Naive B cell (primary cell): ENCODE measurements around the gene CPNE4. TPM values are rescaled to one million over a fixed set of nuclear protein-coding genes. Genes with fewer than 3 reads are reported as not detected.
A peak's percentile ranks its signal among the peaks of the same experiment; 100 is the strongest.

Experiments used
- ATAC-seq, 2 donors: fragments of 150-1000 bp; cut with Tn5 transposase; 2 replicates each; pipeline ENCODE4 v1.10.0; 2021; ENCODE audit warnings: low read depth in 2 of 2, mild to moderate bottlenecking in 2 of 2, moderate library complexity in 2 of 2
- DNase-seq: peaks from one replicate; pipeline ENCODE4 v3.0.0; 2022
- H3K27ac Mint-ChIP-seq, 6 donors: one replicate each; pipeline ENCODE4 v1.8.0; 2020 to 2022; ENCODE audit warnings: mild to moderate bottlenecking in 6 of 6, mixed read lengths in 6 of 6, moderate library complexity in 5 of 6, inconsistent platforms in 2 of 6
- H3K27me3 Mint-ChIP-seq, 3 donors: one replicate each; pipeline ENCODE4 v1.8.0; 2021 to 2022; ENCODE audit warnings: mixed read lengths in 3 of 3, mild to moderate bottlenecking in 1 of 3
- H3K36me3 Mint-ChIP-seq, 2 donors: one replicate each; pipeline ENCODE4 v1.8.0; 2020 to 2022; ENCODE audit warnings: mixed read lengths in 2 of 2, inconsistent platforms in 1 of 2, mild to moderate bottlenecking in 1 of 2
- H3K4me1 Mint-ChIP-seq, 3 donors: one replicate each; pipeline ENCODE4 v1.8.0; 2020 to 2022; ENCODE audit warnings: mixed read lengths in 3 of 3, inconsistent platforms in 1 of 3, mild to moderate bottlenecking in 1 of 3, moderate library complexity in 1 of 3
- H3K4me3 Mint-ChIP-seq, 8 donors: one replicate each; pipeline ENCODE4 v1.8.0; 2020 to 2022; ENCODE audit warnings: mild to moderate bottlenecking in 8 of 8, mixed read lengths in 8 of 8, moderate library complexity in 8 of 8, inconsistent platforms in 2 of 8
- H3K9me3 Mint-ChIP-seq, 7 donors: one replicate each; pipeline ENCODE4 v1.8.0; 2020 to 2022; ENCODE audit warnings: mixed read lengths in 7 of 7, mild to moderate bottlenecking in 5 of 7, inconsistent platforms in 2 of 7, moderate library complexity in 1 of 7
- polyA plus RNA-seq, 6 donors: library from polyadenylated mRNA; unstranded; fragments of 300-500 nt; fragmentation: Illumina TruSeq; gene quantifications; one replicate each; pipeline ENCODE4 v1.2.3, GENCODE V29; 2021; ENCODE audit warnings: low read depth in 6 of 6

Gene CPNE4
- polyA plus RNA-seq, 6 donors from 2014 or later, result not detected

- no peak for ATAC-seq
- Mint-ChIP-seq H3K36me3 (no peaks in the 10 kb centered on the region), H3K9me3 (peaks cover 0 to 2% (median 0%) of the 10 kb centered on the region in 7 donors), H3K27me3 (peaks cover 18 to 24% (median 24%) of the 10 kb centered on the region in 3 donors), H3K4me1 (peaks cover 2 to 20% (median 5%) of the 10 kb centered on the region in 3 donors), H3K4me3 (no peak overlapping the region), H3K27ac (peak overlapping the region in 1 of 6 donors; percentile 7)
- no peak for DNase-seq
Measured at GRCh38 chr3:131793870-131794269, 240.9 kb downstream of the CPNE4 start.

- H3K4me1 Mint-ChIP-seq, result no peaks in the 10 kb centered on the region
- peaks cover 11 to 24% (median 15%) of the 10 kb centered on the region in 3 donors for H3K27me3 Mint-ChIP-seq
- H3K36me3 Mint-ChIP-seq, result no peaks in the 10 kb centered on the region
- DNase-seq (no peak), ATAC-seq (no peak)
- H3K27ac Mint-ChIP-seq, result no peak overlapping the region
- H3K9me3 Mint-ChIP-seq, result peaks cover 0 to 6% (median 2%) of the 10 kb centered on the region in 7 donors
- H3K4me3 Mint-ChIP-seq, result no peak overlapping the region
Measured at GRCh38 chr3:131789188-131789587, 245.6 kb downstream of the CPNE4 start.

GRCh38 chr3:131786386-131786785 lies 248.4 kb downstream of the CPNE4 start:
- H3K36me3 Mint-ChIP-seq, result no peaks in the 10 kb centered on the region
- DNase-seq (no peak), ATAC-seq (no peak)
- no peak overlapping the region for H3K4me3 Mint-ChIP-seq
- H3K27me3 Mint-ChIP-seq, result peaks cover 4 to 16% (median 11%) of the 10 kb centered on the region in 3 donors
- peaks cover 0 to 6% (median 2%) of the 10 kb centered on the region in 7 donors for H3K9me3 Mint-ChIP-seq
- H3K27ac Mint-ChIP-seq, result no peak overlapping the region
- no peaks in the 10 kb centered on the region for H3K4me1 Mint-ChIP-seq

- Mint-ChIP-seq H3K4me1 (no peaks in the 10 kb centered on the region), H3K36me3 (no peaks in the 10 kb centered on the region), H3K27ac (no peak overlapping the region), H3K9me3 (peaks cover 0 to 21% (median 11%) of the 10 kb centered on the region in 7 donors), H3K27me3 (peaks cover 4 to 19% (median 8%) of the 10 kb centered on the region in 3 donors), H3K4me3 (no peak overlapping the region)
- DNase-seq (no peak), ATAC-seq (no peak)
Measured at GRCh38 chr3:131782751-131783150, 252.1 kb downstream of the CPNE4 start.

- ATAC-seq, result no peak
- Mint-ChIP-seq H3K27me3 (peaks cover 0 to 17% (median 9%) of the 10 kb centered on the region in 3 donors), H3K36me3 (no peaks in the 10 kb centered on the region), H3K4me1 (no peaks in the 10 kb centered on the region), H3K4me3 (no peak overlapping the region), H3K27ac (no peak overlapping the region), H3K9me3 (peaks cover 0 to 30% (median 7%) of the 10 kb centered on the region in 7 donors)
- no peak for DNase-seq
Measured at GRCh38 chr3:131778526-131778925, 256.3 kb downstream of the CPNE4 start.

GRCh38 chr3:131775650-131776049 lies 259.2 kb downstream of the CPNE4 start:
- Mint-ChIP-seq H3K4me3 (no peak overlapping the region), H3K27ac (no peak overlapping the region), H3K4me1 (no peaks in the 10 kb centered on the region), H3K27me3 (peaks cover 0 to 15% (median 9%) of the 10 kb centered on the region in 3 donors), H3K9me3 (peaks cover 0 to 29% (median 6%) of the 10 kb centered on the region in 7 donors), H3K36me3 (no peaks in the 10 kb centered on the region)
- DNase-seq (no peak), ATAC-seq (no peak)

GRCh38 chr3:131772269-131773026 lies 262.4 kb downstream of the CPNE4 start:
- H3K4me1 Mint-ChIP-seq, result no peaks in the 10 kb centered on the region
- DNase-seq (no peak), ATAC-seq (no peak)
- H3K9me3 Mint-ChIP-seq, result peaks cover 0 to 18% (median 0%) of the 10 kb centered on the region in 7 donors
- H3K4me3 Mint-ChIP-seq, result no peak overlapping the region
- no peaks in the 10 kb centered on the region for H3K36me3 Mint-ChIP-seq
- H3K27ac Mint-ChIP-seq, result no peak overlapping the region
- peaks cover 0 to 9% (median 9%) of the 10 kb centered on the region in 3 donors for H3K27me3 Mint-ChIP-seq

GRCh38 chr3:131762981-131763564 lies 271.7 kb downstream of the CPNE4 start:
- no peaks in the 10 kb centered on the region for H3K4me1 Mint-ChIP-seq
- DNase-seq, result no peak
- peaks cover 0 to 8% (median 2%) of the 10 kb centered on the region in 7 donors for H3K9me3 Mint-ChIP-seq
- no peak for ATAC-seq
- H3K27ac Mint-ChIP-seq, result no peak overlapping the region
- H3K27me3 Mint-ChIP-seq, result peaks cover 5 to 8% (median 7%) of the 10 kb centered on the region in 3 donors
- H3K4me3 Mint-ChIP-seq, result no peak overlapping the region
- H3K36me3 Mint-ChIP-seq, result no peaks in the 10 kb centered on the region

GRCh38 chr3:131756405-131756804 lies 278.4 kb downstream of the CPNE4 start:
- DNase-seq, result no peak
- Mint-ChIP-seq H3K4me3 (no peak overlapping the region), H3K9me3 (peaks cover 0 to 17% (median 3%) of the 10 kb centered on the region in 7 donors)

GRCh38 chr3:131755380-131755779 lies 279.4 kb downstream of the CPNE4 start:
- no peaks in the 10 kb centered on the region for H3K36me3 Mint-ChIP-seq
- no peak overlapping the region for H3K4me3 Mint-ChIP-seq
- H3K9me3 Mint-ChIP-seq, result peaks cover 0 to 17% (median 3%) of the 10 kb centered on the region in 7 donors
- H3K27ac Mint-ChIP-seq, result no peak overlapping the region
- no peak for DNase-seq
- H3K27me3 Mint-ChIP-seq, result peaks cover 0 to 9% (median 7%) of the 10 kb centered on the region in 3 donors
- ATAC-seq, result no peak
- H3K4me1 Mint-ChIP-seq, result no peaks in the 10 kb centered on the region

More at GRCh38 chr3:131756405-131756804, 278.4 kb downstream of the CPNE4 start:
- Mint-ChIP-seq H3K27ac (no peak overlapping the region), H3K4me1 (no peaks in the 10 kb centered on the region), H3K27me3 (peaks cover 0 to 13% (median 9%) of the 10 kb centered on the region in 3 donors), H3K36me3 (no peaks in the 10 kb centered on the region)
- ATAC-seq, result no peak

- no peaks in the 10 kb centered on the region for H3K4me1 Mint-ChIP-seq
- no peak for DNase-seq
- peaks cover 0 to 9% (median 5%) of the 10 kb centered on the region in 7 donors for H3K9me3 Mint-ChIP-seq
- peaks cover 0 to 6% (median 4%) of the 10 kb centered on the region in 3 donors for H3K27me3 Mint-ChIP-seq
- H3K4me3 Mint-ChIP-seq, result no peak overlapping the region
- ATAC-seq, result no peak
- no peaks in the 10 kb centered on the region for H3K36me3 Mint-ChIP-seq
- H3K27ac Mint-ChIP-seq, result peak overlapping the region in 1 of 6 donors; percentile 28
Measured at GRCh38 chr3:131750256-131750655, 284.6 kb downstream of the CPNE4 start.

- no peak overlapping the region for H3K4me3 Mint-ChIP-seq
- no peaks in the 10 kb centered on the region for H3K36me3 Mint-ChIP-seq
- DNase-seq (no peak), ATAC-seq (no peak)
- no peak overlapping the region for H3K27ac Mint-ChIP-seq
- no peaks in the 10 kb centered on the region for H3K4me1 Mint-ChIP-seq
- H3K9me3 Mint-ChIP-seq, result peaks cover 0 to 9% (median 5%) of the 10 kb centered on the region in 7 donors
- H3K27me3 Mint-ChIP-seq, result peaks cover 0 to 6% (median 4%) of the 10 kb centered on the region in 3 donors
Measured at GRCh38 chr3:131749826-131750225, 285.0 kb downstream of the CPNE4 start.

GRCh38 chr3:131747466-131747865 lies 287.3 kb downstream of the CPNE4 start:
- H3K27ac Mint-ChIP-seq, result no peak overlapping the region
- peaks cover 0 to 9% (median 5%) of the 10 kb centered on the region in 7 donors for H3K9me3 Mint-ChIP-seq
- no peak overlapping the region for H3K4me3 Mint-ChIP-seq
- H3K36me3 Mint-ChIP-seq, result no peaks in the 10 kb centered on the region
- no peaks in the 10 kb centered on the region for H3K4me1 Mint-ChIP-seq
- DNase-seq, result no peak
- H3K27me3 Mint-ChIP-seq, result peaks cover 0 to 6% (median 0%) of the 10 kb centered on the region in 3 donors
- ATAC-seq, result no peak

- no peaks in the 10 kb centered on the region for H3K36me3 Mint-ChIP-seq
- H3K4me3 Mint-ChIP-seq, result no peak overlapping the region
- no peaks in the 10 kb centered on the region for H3K4me1 Mint-ChIP-seq
- peaks cover 0 to 8% (median 5%) of the 10 kb centered on the region in 3 donors for H3K27me3 Mint-ChIP-seq
- DNase-seq (no peak), ATAC-seq (no peak)
- H3K9me3 Mint-ChIP-seq, result peaks cover 0 to 15% (median 5%) of the 10 kb centered on the region in 7 donors
- no peak overlapping the region for H3K27ac Mint-ChIP-seq
Measured at GRCh38 chr3:131744765-131745164, 290.0 kb downstream of the CPNE4 start.
